B cell (primary cell): ENCODE data around the gene TSEN34. TPM values are rescaled to one million over a fixed set of nuclear protein-coding genes. Genes with fewer than 3 reads are reported as not detected.

Experiments
- ATAC-seq: fragments of 200-7000 bp; cut with Tn5 transposase; one replicate; pipeline ENCODE4 v1.10.0; 2021; ENCODE audit warnings: low read depth, mild to moderate bottlenecking, moderate number of reproducible peaks, moderate library complexity
- CTCF ChIA-PET: fragments of 350-600 bp; sonication (Branson Sonifier 250); formaldehyde crosslinking; loops from one replicate; lab custom pipeline; 2021; ENCODE audit warnings: antibody characterized with exemption, inconsistent platforms; lab: Charles Lee
- POLR2A ChIA-PET: fragments of 350-600 bp; sonication (Branson Sonifier 250); formaldehyde crosslinking; loops from one replicate; lab custom pipeline; 2021; ENCODE audit warnings: antibody characterized with exemption; lab: Charles Lee
- DNase-seq: peaks from one replicate; pipeline ENCODE4 v3.0.0; 2013
- H2AFZ ChIP-seq: 2 replicates; pipeline ENCODE4 v1.6.1; 2012; ENCODE audit warnings: mild to moderate bottlenecking, low read depth, low read length; ENCODE audit not compliant: insufficient read depth, poor library complexity, severe bottlenecking
- H3K27ac ChIP-seq, 2 donors: 1 replicate in 1 of 2; 2 replicates in 1 of 2; pipeline ENCODE4 v1.5.1; 2012 to 2013; ENCODE audit warnings: low read length in 2 of 2, mild to moderate bottlenecking in 2 of 2, moderate library complexity in 1 of 2
- H3K27me3 ChIP-seq, 4 experiments: fragments of 200-600 bp in 1 of 4; sonication (generic) in 1 of 4; replicated peaks in 1 of 4; 1 replicate in 2 of 4; 2 replicates in 2 of 4; pipeline versions ENCODE4 v1.6.1 to v1.7.0; 2013 to 2016; ENCODE audit warnings: low read length in 3 of 4, mild to moderate bottlenecking in 2 of 4, mixed read lengths in 1 of 4, moderate library complexity in 1 of 4; ENCODE audit not compliant: insufficient read depth in 4 of 4, control insufficient read depth in 3 of 4; ENCODE audit errors: control extremely low read depth in 1 of 4
- H3K36me3 ChIP-seq, 2 experiments: replicated peaks in 1 of 2; 1 replicate in 1 of 2; 2 replicates in 1 of 2; pipeline versions ENCODE4 v1.6.1 to v1.7.1; 2013; ENCODE audit warnings: low read length in 1 of 2; ENCODE audit not compliant: insufficient read depth in 2 of 2, control insufficient read depth in 1 of 2; ENCODE audit errors: control extremely low read depth in 1 of 2, extremely low read depth in 1 of 2
- H3K4me1 ChIP-seq, 2 donors: fragments of 200-600 bp in 1 of 2; sonication (generic) in 1 of 2; 1 replicate in 1 of 2; 2 replicates in 1 of 2; pipeline versions ENCODE4 v1.5.1 to v1.6.1; 2013 to 2017; ENCODE audit warnings: low read length in 2 of 2; ENCODE audit not compliant: control insufficient read depth in 2 of 2, insufficient read depth in 2 of 2
- H3K4me2 ChIP-seq: replicated peaks from 2 replicates; pipeline ENCODE3; 2012; ENCODE audit warnings: mild to moderate bottlenecking, low read depth, low read length; ENCODE audit not compliant: poor library complexity, severe bottlenecking
- H3K4me3 ChIP-seq, 5 experiments: fragments of 200-600 bp in 1 of 5; sonication (generic) in 1 of 5; 1 replicate in 3 of 5; 2 replicates in 2 of 5; pipeline versions ENCODE4 v1.5.1 to v1.7.0; 2011 to 2016; ENCODE audit warnings: low read length in 4 of 5, mild to moderate bottlenecking in 4 of 5, low read depth in 2 of 5, control low read depth in 1 of 5, moderate library complexity in 1 of 5; ENCODE audit not compliant: insufficient read depth in 1 of 5; ENCODE audit errors: control extremely low read depth in 1 of 5, extremely low read depth in 1 of 5
- H3K79me2 ChIP-seq: fragments of 200-600 bp; sonication (generic); one replicate; pipeline ENCODE4 v1.6.0; 2016; ENCODE audit warnings: low read length; ENCODE audit not compliant: control insufficient read depth, insufficient read depth
- H3K9ac ChIP-seq: fragments of 200-600 bp; sonication (generic); 2 replicates; pipeline ENCODE4 v1.6.1; 2017; ENCODE audit warnings: mild to moderate bottlenecking, low read length, moderate library complexity
- H3K9me3 ChIP-seq, 3 donors: one replicate each; pipeline versions ENCODE4 v1.6.1 to v1.7.1; 2013; ENCODE audit warnings: low read length in 2 of 3; ENCODE audit not compliant: control insufficient read depth in 2 of 3, insufficient read depth in 1 of 3; ENCODE audit errors: control extremely low read depth in 1 of 3
- H4K20me1 ChIP-seq: 2 replicates; pipeline ENCODE4 v1.6.0; 2012; ENCODE audit warnings: mild to moderate bottlenecking, low read length; ENCODE audit not compliant: insufficient read depth, control insufficient read depth, poor library complexity, severe bottlenecking
- H3K27ac Mint-ChIP-seq: one replicate; pipeline ENCODE4 v1.8.0; 2021; ENCODE audit warnings: mixed read lengths
- H3K27me3 Mint-ChIP-seq: one replicate; pipeline ENCODE4 v1.8.0; 2021; ENCODE audit warnings: mixed read lengths
- H3K4me1 Mint-ChIP-seq: one replicate; pipeline ENCODE4 v1.8.0; 2021; ENCODE audit warnings: mixed read lengths
- H3K4me3 Mint-ChIP-seq: one replicate; pipeline ENCODE4 v1.8.0; 2021; ENCODE audit warnings: mixed read lengths
- H3K9me3 Mint-ChIP-seq: one replicate; pipeline ENCODE4 v1.8.0; 2022; ENCODE audit warnings: mixed read lengths; ENCODE audit not compliant: insufficient read depth
- EZH2 ChIP-seq: IDR thresholded peaks from 2 replicates; pipeline ENCODE4 v1.6.1; 2012; ENCODE audit warnings: borderline replicate concordance, low read depth, mild to moderate bottlenecking, moderate library complexity, low read length; ENCODE audit not compliant: insufficient read depth, poor library complexity, severe bottlenecking
- WGBS: methylation state at CpG from one replicate; pipeline ENCODE4 v1.1.5; 2013; ENCODE audit warnings: missing lambda C conversion rate; ENCODE audit not compliant: insufficient coverage; 5-methylcytosine and 5-hydroxymethylcytosine counted together
- intact Hi-C: fragments of 100-400 bp; cut with micrococcal nuclease; formaldehyde crosslinking; loops from one replicate; pipeline ENCODE4 v1.10.0; 2022
- polyA plus RNA-seq: library from polyadenylated mRNA; depleted of rRNA; stranded (reverse); fragments of >200 nt; gene quantifications from 2 replicates; pipeline ENCODE4 v1.2.3, GENCODE V29; 2012
- total RNA-seq, 2 donors: library from RNA; stranded (reverse); fragments of 120-200 nt in 1 of 2; gene quantifications; 1 replicate in 1 of 2; 2 replicates in 1 of 2; pipeline versions ENCODE4 v1.2.3 to v1.2.4, GENCODE V29; 2013 to 2022
- TF ChIP-seq, protein P1 (sequence below): fragments of 200-600 bp; IDR thresholded peaks from one replicate; pipeline ENCODE4 v1.8.0; 2022; ENCODE audit warnings: antibody characterized with exemption, mild to moderate bottlenecking

TSEN34 gene
- total and polyA plus RNA-seq, 2 donors (not counting 1 experiment from before 2014, with no cell fraction given), result 17.6 to 25.1 TPM

DNA sequence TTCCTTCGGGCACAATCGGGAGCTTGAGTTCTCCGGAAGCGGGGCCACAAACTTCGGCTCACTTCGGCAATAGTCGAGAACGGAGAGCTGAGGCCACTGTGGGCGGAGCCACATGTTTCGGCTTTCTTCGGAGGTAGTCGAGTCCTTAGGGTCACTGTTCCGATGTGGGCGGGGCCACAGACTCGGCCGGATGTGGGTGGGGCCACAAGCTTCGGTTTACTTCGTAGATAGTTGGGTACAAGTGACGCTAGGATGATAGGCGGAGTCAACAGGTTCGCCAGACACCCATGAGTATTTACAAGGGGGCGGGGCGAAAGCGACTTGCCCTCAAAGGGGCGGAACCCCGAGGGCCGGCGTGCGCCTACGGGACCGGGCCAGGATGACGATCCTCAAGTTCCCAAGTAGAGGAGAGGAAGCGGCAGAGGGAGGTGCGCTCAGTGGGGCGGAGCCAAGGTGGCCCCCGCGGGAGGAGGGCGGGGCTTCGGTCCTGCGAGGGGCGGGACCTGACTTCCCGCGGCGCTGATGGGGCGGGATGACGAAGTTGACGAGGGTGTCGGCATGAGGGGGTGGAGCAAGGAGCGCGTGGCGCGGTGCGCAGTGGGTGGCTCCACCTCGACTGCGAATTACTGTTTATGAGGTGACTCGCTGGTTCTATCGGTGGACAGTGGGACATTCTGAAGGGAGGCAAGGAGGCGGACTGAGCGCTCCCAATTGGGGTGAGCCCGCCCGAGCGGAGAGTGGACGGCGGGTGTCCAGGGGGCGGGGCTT is 1.2 kb upstream of the TSEN34 start:
- H3K9ac ChIP-seq, result peak overlapping the region; percentile 83
- peak overlapping the region; percentile 99 for H3K27ac Mint-ChIP-seq
- H2AFZ ChIP-seq, result peak overlapping the region; percentile 80
- H3K4me2 ChIP-seq, result peak overlapping the region; percentile 99
- under 1% methylated on average over 64 of the region's 65 CpGs for WGBS
- peaks cover 18 to 22% of the 10 kb centered on the region in 2 donors for H3K4me1 ChIP-seq
- POLR2A ChIA-PET, result interaction anchor here (0.5 to 4.5 kb wide), 18 partner anchors 9 to 2001 kb away, joined by 3 to 73 read pairs (median 5); partner anchors contain the start of genes CNOT3, LENG1, LENG8 and PRPF31
- peak overlapping the region; percentile 94 for H3K4me3 Mint-ChIP-seq
- CTCF ChIA-PET, result interaction anchor here (0.6 to 4.7 kb wide), 18 partner anchors 11 to 291 kb away, joined by 3 to 50 read pairs (median 3); partner anchors contain the start of genes LENG1, RPS9 and TMC4
- H3K27me3 ChIP-seq, result no peaks in the 10 kb centered on the region
- peak overlapping the region; percentile 31 to 87 (median 81) for H3K4me3 ChIP-seq
- no peaks in the 10 kb centered on the region for H3K9me3 Mint-ChIP-seq
- intact Hi-C loops, result loop anchor here (1.0 to 5.0 kb wide), 9 partner anchors 10 to 274 kb away; partner anchors contain the start of genes CNOT3, LENG1, NDUFA3 and PRPF31
- peaks cover 20% of the 10 kb centered on the region for H3K79me2 ChIP-seq
- TF ChIP-seq, protein P1, sequence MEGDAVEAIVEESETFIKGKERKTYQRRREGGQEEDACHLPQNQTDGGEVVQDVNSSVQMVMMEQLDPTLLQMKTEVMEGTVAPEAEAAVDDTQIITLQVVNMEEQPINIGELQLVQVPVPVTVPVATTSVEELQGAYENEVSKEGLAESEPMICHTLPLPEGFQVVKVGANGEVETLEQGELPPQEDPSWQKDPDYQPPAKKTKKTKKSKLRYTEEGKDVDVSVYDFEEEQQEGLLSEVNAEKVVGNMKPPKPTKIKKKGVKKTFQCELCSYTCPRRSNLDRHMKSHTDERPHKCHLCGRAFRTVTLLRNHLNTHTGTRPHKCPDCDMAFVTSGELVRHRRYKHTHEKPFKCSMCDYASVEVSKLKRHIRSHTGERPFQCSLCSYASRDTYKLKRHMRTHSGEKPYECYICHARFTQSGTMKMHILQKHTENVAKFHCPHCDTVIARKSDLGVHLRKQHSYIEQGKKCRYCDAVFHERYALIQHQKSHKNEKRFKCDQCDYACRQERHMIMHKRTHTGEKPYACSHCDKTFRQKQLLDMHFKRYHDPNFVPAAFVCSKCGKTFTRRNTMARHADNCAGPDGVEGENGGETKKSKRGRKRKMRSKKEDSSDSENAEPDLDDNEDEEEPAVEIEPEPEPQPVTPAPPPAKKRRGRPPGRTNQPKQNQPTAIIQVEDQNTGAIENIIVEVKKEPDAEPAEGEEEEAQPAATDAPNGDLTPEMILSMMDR, result no peak
- no peak for TF ChIP-seq EZH2
- H3K9me3 ChIP-seq, result no peaks in the 10 kb centered on the region
- peak overlapping the region; percentile 96 to 99 for H3K27ac ChIP-seq
- peak; percentile 100 for DNase-seq
- no peaks in the 10 kb centered on the region for H3K27me3 Mint-ChIP-seq
- peaks cover 32% of the 10 kb centered on the region for H3K4me1 Mint-ChIP-seq
- peaks cover 0 to 18% of the 10 kb centered on the region in 2 experiments for H3K36me3 ChIP-seq
- H4K20me1 ChIP-seq, result peaks cover 19% of the 10 kb centered on the region
- peak; percentile 51 for ATAC-seq
